Thoracic aorta (tissue), 2 donors: ENCODE results near the gene CLSTN2. TPM values are rescaled to one million over a fixed set of nuclear protein-coding genes. Genes with fewer than 3 reads are reported as not detected.

Experiments used
- ATAC-seq: fragments of 150-250 bp; one replicate; pipeline ENCODE4 v1.8.0; 2017; ENCODE audit warnings: low read depth; ENCODE audit not compliant: insufficient number of reproducible peaks, low FRiP score
- DNase-seq: peaks from one replicate; pipeline ENCODE4 v3.0.0-alpha.2; 2020; ENCODE audit warnings: low spot score
- H3K27ac ChIP-seq, 2 donors: fragments of 200-600 bp; sonication (generic); 1 replicate in 1 of 2; 2 replicates in 1 of 2; pipeline ENCODE4 v1.5.1; 2016; ENCODE audit warnings: mild to moderate bottlenecking in 2 of 2, moderate library complexity in 2 of 2
- H3K27me3 ChIP-seq: fragments of 200-600 bp; sonication (generic); replicated peaks from 2 replicates; pipeline ENCODE4 v1.6.0; 2016; ENCODE audit warnings: mild to moderate bottlenecking; ENCODE audit not compliant: insufficient read depth
- H3K36me3 ChIP-seq: fragments of 200-600 bp; sonication (generic); one replicate; pipeline ENCODE4 v1.5.1; 2016
- H3K4me1 ChIP-seq, 2 donors: fragments of 200-600 bp; sonication (generic); 1 replicate in 1 of 2; 2 replicates in 1 of 2; pipeline versions ENCODE4 v1.5.1 to v1.6.0; 2016; ENCODE audit warnings: low read depth in 2 of 2, mild to moderate bottlenecking in 1 of 2; ENCODE audit not compliant: control insufficient read depth in 1 of 2
- H3K4me3 ChIP-seq: fragments of 200-600 bp; sonication (generic); 2 replicates; pipeline ENCODE4 v1.5.1; 2016; ENCODE audit warnings: mild to moderate bottlenecking
- H3K9me3 ChIP-seq: fragments of 200-600 bp; sonication (generic); 2 replicates; pipeline ENCODE4 v1.5.1; 2016
- CTCF ChIP-seq: fragments of 200-600 bp; sonication (generic); IDR thresholded peaks from one replicate; pipeline ENCODE4 v1.5.1; 2019; ENCODE audit warnings: antibody characterized with exemption
- total RNA-seq, 2 donors: library from RNA; depleted of rRNA; stranded (reverse); fragments of >200 nt; gene quantifications; one replicate each; pipeline versions ENCODE4 v1.1.0 to v1.2.3, GENCODE V29; 2016

CLSTN2 gene
- total RNA-seq, 2 donors from 2014 or later = 7.6 to 15.7 TPM

- TF ChIP-seq CTCF = no peak
- H3K27me3 ChIP-seq = no peaks in the 10 kb centered on the region
- no peaks in the 10 kb centered on the region for H3K9me3 ChIP-seq
- no peak overlapping the region for H3K4me3 ChIP-seq
- H3K4me1 ChIP-seq = no peaks in the 10 kb centered on the region
- H3K36me3 ChIP-seq = no peaks in the 10 kb centered on the region
- ATAC-seq (no peak), DNase-seq (no peak)
- H3K27ac ChIP-seq = no peak overlapping the region
Measured at GRCh38 chr3:139953131-139953910, 18.3 kb downstream of the CLSTN2 start.

GRCh38 chr3:139954146-139954860, 19.3 kb downstream of the CLSTN2 start:
- Histone ChIP-seq H3K36me3 (no peaks in the 10 kb centered on the region), H3K27ac (no peak overlapping the region), H3K4me1 (no peaks in the 10 kb centered on the region), H3K9me3 (no peaks in the 10 kb centered on the region), H3K4me3 (no peak overlapping the region), H3K27me3 (no peaks in the 10 kb centered on the region)
- no peak for TF ChIP-seq CTCF
- DNase-seq (no peak), ATAC-seq (no peak)

- Histone ChIP-seq H3K9me3 (no peaks in the 10 kb centered on the region), H3K36me3 (no peaks in the 10 kb centered on the region), H3K4me3 (no peak overlapping the region), H3K27me3 (no peaks in the 10 kb centered on the region), H3K4me1 (no peaks in the 10 kb centered on the region), H3K27ac (no peak overlapping the region)
- DNase-seq = no peak
- ATAC-seq = no peak
- TF ChIP-seq CTCF = no peak
Measured at GRCh38 chr3:139957844-139958243, 22.9 kb downstream of the CLSTN2 start.

GRCh38 chr3:139969386-139969785, 34.4 kb downstream of the CLSTN2 start:
- Histone ChIP-seq H3K9me3 (no peaks in the 10 kb centered on the region), H3K4me3 (no peak overlapping the region), H3K27me3 (no peaks in the 10 kb centered on the region), H3K4me1 (no peaks in the 10 kb centered on the region), H3K27ac (no peak overlapping the region), H3K36me3 (no peaks in the 10 kb centered on the region)
- DNase-seq = no peak
- TF ChIP-seq CTCF = no peak
- ATAC-seq = no peak

GRCh38 chr3:139970526-139970925, 35.5 kb downstream of the CLSTN2 start:
- H3K27me3 ChIP-seq = no peaks in the 10 kb centered on the region
- H3K4me3 ChIP-seq = no peak overlapping the region
- no peak for DNase-seq
- H3K9me3 ChIP-seq = no peaks in the 10 kb centered on the region
- H3K36me3 ChIP-seq = no peaks in the 10 kb centered on the region
- no peak for TF ChIP-seq CTCF
- no peaks in the 10 kb centered on the region for H3K4me1 ChIP-seq
- no peak overlapping the region for H3K27ac ChIP-seq
- no peak for ATAC-seq
